ENCODE measurements around the gene FASN.

The FASN gene

GRCh38 chr17:82097919-82098168, 192 bp downstream of the FASN start:
- no peak for TF ChIP-seq CTCF (IDR thresholded peaks at IDR 0.05; ENCODE audit: low read depth, low read length)
- DNase-seq (ENCODE audit: extremely low read depth, low read depth) = no peak

DNA sequence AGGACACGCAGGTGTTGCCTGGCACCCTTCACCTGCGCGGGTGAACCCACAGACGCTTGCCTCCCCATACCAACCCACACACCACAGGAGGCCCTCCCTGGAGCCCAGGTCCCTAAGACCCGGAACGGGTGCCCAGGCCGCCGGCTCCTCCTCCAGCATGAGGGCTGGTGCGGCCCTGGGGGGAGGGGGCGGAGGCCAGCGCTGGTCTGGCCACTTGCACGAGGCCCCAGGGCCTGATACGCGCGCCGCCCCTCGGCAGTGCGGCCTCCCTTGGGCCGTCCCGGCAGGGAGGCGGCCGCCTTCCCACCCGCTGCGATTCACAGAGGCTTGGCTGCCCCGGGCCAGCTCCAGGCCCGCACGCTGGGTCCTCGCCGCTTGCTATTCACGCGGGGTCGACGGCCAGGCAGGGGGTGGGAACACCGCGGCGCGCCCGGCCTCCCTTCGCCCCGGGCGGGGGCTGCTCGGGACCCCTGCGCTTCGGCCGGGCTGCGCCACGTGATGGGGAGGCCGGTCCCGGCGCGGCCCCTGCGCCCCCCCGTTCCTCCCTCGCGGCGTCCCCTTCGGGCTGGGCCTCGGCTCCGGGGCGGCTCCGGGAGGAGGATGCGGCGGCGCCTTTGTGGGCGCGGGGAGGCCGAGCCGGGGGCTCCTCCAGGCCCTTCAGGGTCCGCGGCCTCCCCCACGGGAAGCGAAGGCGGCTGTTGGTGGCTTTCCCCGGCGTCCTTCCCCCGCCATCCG, 685 bp downstream of the FASN start:
- no peak for DNase-seq (ENCODE audit: extremely low read depth, low read depth)
- TF ChIP-seq CTCF (IDR thresholded peaks at IDR 0.05; ENCODE audit: low read depth, low read length) = no peak

GRCh38 chr17:82096709-82097183, 1.3 kb downstream of the FASN start:
- DNase-seq (ENCODE audit: extremely low read depth, low read depth) = no peak
- TF ChIP-seq CTCF (IDR thresholded peaks at IDR 0.05; ENCODE audit: low read depth, low read length) = no peak

DNA sequence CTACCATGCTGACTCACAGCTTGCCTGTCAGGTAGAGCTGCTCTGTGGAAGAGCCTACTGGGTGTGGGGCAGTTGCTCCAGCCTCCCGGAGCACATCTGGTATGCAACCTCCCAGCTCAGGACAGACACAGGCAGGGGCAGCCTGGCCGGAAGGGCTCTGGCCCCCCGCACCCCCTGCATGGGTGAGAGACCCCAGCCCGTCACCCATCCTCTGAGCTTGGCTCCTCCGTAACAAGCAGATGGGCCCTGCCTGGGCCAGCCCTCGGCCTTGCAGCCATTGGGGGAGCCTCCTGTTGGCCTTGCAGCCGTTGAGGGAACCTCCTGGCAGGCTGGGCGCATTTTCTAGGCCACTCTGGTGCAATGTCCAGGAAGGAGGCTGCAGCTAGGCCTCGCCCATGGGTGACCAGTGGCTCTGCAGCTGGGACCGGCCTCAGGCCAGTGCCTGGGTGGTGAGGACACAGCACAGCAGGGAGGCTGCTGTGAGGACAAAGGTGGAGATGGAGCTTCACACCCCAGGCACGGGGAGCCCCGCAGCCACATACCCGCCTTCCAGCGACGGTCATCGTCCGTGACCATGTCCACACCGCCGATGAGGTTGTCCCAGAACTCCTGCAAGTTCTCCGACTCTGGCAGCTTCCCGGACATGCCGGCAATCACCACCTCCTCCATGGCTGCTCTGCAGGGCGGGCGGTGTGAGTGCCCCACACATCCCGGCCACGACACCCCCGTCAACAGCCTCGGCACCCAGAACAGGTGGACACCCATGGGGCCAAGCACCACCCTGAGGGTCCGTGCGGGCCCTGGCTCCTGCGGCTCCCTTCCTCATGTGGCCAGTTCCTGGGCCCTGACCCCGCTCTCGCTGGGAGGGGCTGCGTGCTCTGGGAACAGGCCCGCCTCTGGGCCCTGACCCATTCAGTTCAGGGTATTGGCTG, 2.0 kb downstream of the FASN start:
- TF ChIP-seq CTCF (IDR thresholded peaks at IDR 0.05; ENCODE audit: low read depth, low read length) = no peak
- no peak for DNase-seq (ENCODE audit: extremely low read depth, low read depth)

GRCh38 chr17:82094931-82095776, 2.9 kb downstream of the FASN start:
- TF ChIP-seq CTCF (IDR thresholded peaks at IDR 0.05; ENCODE audit: low read depth, low read length) = no peak
- DNase-seq (ENCODE audit: extremely low read depth, low read depth) = no peak

GRCh38 chr17:82092995-82093751, 4.9 kb downstream of the FASN start:
- DNase-seq (ENCODE audit: extremely low read depth, low read depth) = no peak
- TF ChIP-seq CTCF (IDR thresholded peaks at IDR 0.05; ENCODE audit: low read depth, low read length) = no peak
